Hepatocyte (in vitro differentiated cells): ENCODE data around the gene NPC2. TPM values are rescaled to one million over a fixed set of nuclear protein-coding genes. Genes with fewer than 3 reads are reported as not detected.

ENCODE experiments used
- DNase-seq: peaks from one replicate; pipeline ENCODE4 v3.0.0-alpha.2; 2016; ENCODE audit warnings: low spot score
- H2AFZ ChIP-seq: fragments of 200-600 bp; sonication (generic); 2 replicates; pipeline ENCODE4 v1.6.0; 2016; ENCODE audit warnings: antibody characterized with exemption, mild to moderate bottlenecking
- H3K27ac ChIP-seq: fragments of 200-600 bp; sonication (generic); 2 replicates; pipeline ENCODE4 v1.5.1; 2016; ENCODE audit warnings: mild to moderate bottlenecking
- H3K27me3 ChIP-seq: fragments of 200-600 bp; sonication (generic); 2 replicates; pipeline ENCODE4 v1.6.1; 2016
- H3K36me3 ChIP-seq: fragments of 200-600 bp; sonication (generic); replicated peaks from 2 replicates; pipeline ENCODE4 v1.5.1; 2016; ENCODE audit warnings: low read depth; ENCODE audit not compliant: insufficient read depth
- H3K4me1 ChIP-seq: fragments of 200-600 bp; sonication (generic); 2 replicates; pipeline ENCODE4 v1.5.1; 2016; ENCODE audit warnings: mild to moderate bottlenecking, moderate library complexity; ENCODE audit not compliant: insufficient read depth
- H3K4me2 ChIP-seq: fragments of 200-600 bp; sonication (generic); 2 replicates; pipeline ENCODE4 v1.6.0; 2016
- H3K4me3 ChIP-seq: fragments of 200-600 bp; sonication (generic); 2 replicates; pipeline ENCODE4 v1.5.1; 2016; ENCODE audit warnings: mild to moderate bottlenecking
- H3K79me2 ChIP-seq: fragments of 200-600 bp; sonication (generic); 2 replicates; pipeline ENCODE4 v1.6.0; 2017; ENCODE audit warnings: mild to moderate bottlenecking
- H3K9me2 ChIP-seq: fragments of 200-600 bp; sonication (generic); replicated peaks from 2 replicates; pipeline ENCODE4 v1.6.0; 2017; ENCODE audit warnings: mild to moderate bottlenecking; ENCODE audit not compliant: insufficient read depth
- H3K9me3 ChIP-seq: fragments of 200-600 bp; sonication (generic); 2 replicates; pipeline ENCODE4 v1.5.1; 2016; ENCODE audit warnings: low read depth, mild to moderate bottlenecking
- H4K20me1 ChIP-seq: fragments of 200-600 bp; sonication (generic); 2 replicates; pipeline ENCODE4 v1.6.0; 2016; ENCODE audit warnings: mild to moderate bottlenecking; ENCODE audit not compliant: insufficient read depth, poor library complexity, severe bottlenecking
- CTCF ChIP-seq: fragments of 200-600 bp; sonication (generic); IDR thresholded peaks from 2 replicates; pipeline ENCODE4 v1.5.1; 2016; ENCODE audit warnings: antibody characterized with exemption, mild to moderate bottlenecking; ENCODE audit not compliant: poor library complexity
- EZH2 ChIP-seq: fragments of 200-600 bp; sonication (generic); IDR thresholded peaks from 2 replicates; pipeline ENCODE4 v1.6.1; 2016; ENCODE audit warnings: antibody characterized with exemption, mild to moderate bottlenecking, borderline replicate concordance
- EZH2phosphoT487 ChIP-seq: fragments of 200-600 bp; sonication (generic); IDR thresholded peaks from one replicate; pipeline ENCODE4 v1.6.1; 2018; ENCODE audit warnings: antibody characterized with exemption, mild to moderate bottlenecking, low read depth, moderate library complexity; ENCODE audit not compliant: unreplicated experiment, severe bottlenecking
- WGBS: methylation state at CpG from one replicate; pipeline ENCODE4 v1.1.6; 2016; ENCODE audit warnings: low lambda C conversion rate; ENCODE audit errors: missing lambda C conversion rate; 5-methylcytosine and 5-hydroxymethylcytosine counted together
- polyA plus RNA-seq: library from polyadenylated mRNA; unstranded; fragments of >200 nt; fragmentation: Nextera tagmentation; extraction: Ambion mirVana; gene quantifications from 2 replicates; pipeline ENCODE4 v1.2.1, GENCODE V29; 2016
- total RNA-seq: library from RNA; depleted of rRNA; stranded (reverse); fragments of >200 nt; gene quantifications from 2 replicates; pipeline ENCODE4 v1.2.3, GENCODE V29; 2014

Gene NPC2
- total and polyA plus RNA-seq, 2 experiments from 2014 or later: 602 to 1,339 TPM

GRCh38 chr14:74504412-74504811 is 11.3 kb upstream of the NPC2 start:
- H3K79me2 ChIP-seq: no peaks in the 10 kb centered on the region
- H3K9me3 ChIP-seq: no peaks in the 10 kb centered on the region
- no peak overlapping the region for H3K4me3 ChIP-seq
- H3K9me2 ChIP-seq: no peaks in the 10 kb centered on the region
- WGBS: 89% methylated on average over 4 of the region's 4 CpGs
- no peaks in the 10 kb centered on the region for H4K20me1 ChIP-seq
- H3K27me3 ChIP-seq: no peaks in the 10 kb centered on the region
- no peak for DNase-seq
- H3K4me1 ChIP-seq: no peaks in the 10 kb centered on the region
- H3K27ac ChIP-seq: no peak overlapping the region
- no peaks in the 10 kb centered on the region for H3K36me3 ChIP-seq
- H2AFZ ChIP-seq: no peak overlapping the region
- TF ChIP-seq EZH2phosphoT487 (no peak), EZH2 (no peak), CTCF (no peak)
- no peak overlapping the region for H3K4me2 ChIP-seq

- H3K4me3 ChIP-seq: no peak overlapping the region
- no peak overlapping the region for H2AFZ ChIP-seq
- H3K4me2 ChIP-seq: no peak overlapping the region
- 95% methylated on average over 11 of the region's 12 CpGs for WGBS
- H3K9me2 ChIP-seq: no peaks in the 10 kb centered on the region
- no peak for TF ChIP-seq EZH2
- H3K4me1 ChIP-seq: no peaks in the 10 kb centered on the region
- H3K36me3 ChIP-seq: no peaks in the 10 kb centered on the region
- H3K9me3 ChIP-seq: no peaks in the 10 kb centered on the region
- no peaks in the 10 kb centered on the region for H3K79me2 ChIP-seq
- DNase-seq: no peak
- H3K27me3 ChIP-seq: no peaks in the 10 kb centered on the region
- H3K27ac ChIP-seq: no peak overlapping the region
- H4K20me1 ChIP-seq: no peaks in the 10 kb centered on the region
Observed at GRCh38 chr14:74503938-74504335, 10.8 kb upstream of the NPC2 start.

- no peaks in the 10 kb centered on the region for H4K20me1 ChIP-seq
- no peak for DNase-seq
- WGBS: 93% methylated on average over 14 of the region's 14 CpGs
Observed at GRCh38 chr14:74503291-74503937, 10.3 kb upstream of the NPC2 start.

More at GRCh38 chr14:74503291-74503937, 10.3 kb upstream of the NPC2 start:
- Histone ChIP-seq H3K79me2 (no peaks in the 10 kb centered on the region), H3K27ac (no peak overlapping the region), H3K4me3 (no peak overlapping the region), H3K36me3 (no peaks in the 10 kb centered on the region), H3K4me2 (no peak overlapping the region), H3K9me2 (no peaks in the 10 kb centered on the region), H3K27me3 (no peaks in the 10 kb centered on the region), H3K9me3 (no peaks in the 10 kb centered on the region), H3K4me1 (no peaks in the 10 kb centered on the region), H2AFZ (no peak overlapping the region)
- TF ChIP-seq EZH2: no peak
- TF ChIP-seq EZH2phosphoT487: no peak
- TF ChIP-seq CTCF: no peak
